HG03432 (cell line): ENCODE data around the gene SPSB4.
"Not testable (repeated sequence)": the region's sequence is repeated elsewhere in the genome, so short reads cannot be mapped to it uniquely, and the experiment has no call there.

Source experiments
- ATAC-seq: cut with Tn5 transposase; IDR thresholded peaks from one replicate; pipeline ENCODE4 v1.9.1; 2021; ENCODE audit warnings: mild to moderate bottlenecking, moderate library complexity; ENCODE audit not compliant: unreplicated experiment

Gene SPSB4

DNA sequence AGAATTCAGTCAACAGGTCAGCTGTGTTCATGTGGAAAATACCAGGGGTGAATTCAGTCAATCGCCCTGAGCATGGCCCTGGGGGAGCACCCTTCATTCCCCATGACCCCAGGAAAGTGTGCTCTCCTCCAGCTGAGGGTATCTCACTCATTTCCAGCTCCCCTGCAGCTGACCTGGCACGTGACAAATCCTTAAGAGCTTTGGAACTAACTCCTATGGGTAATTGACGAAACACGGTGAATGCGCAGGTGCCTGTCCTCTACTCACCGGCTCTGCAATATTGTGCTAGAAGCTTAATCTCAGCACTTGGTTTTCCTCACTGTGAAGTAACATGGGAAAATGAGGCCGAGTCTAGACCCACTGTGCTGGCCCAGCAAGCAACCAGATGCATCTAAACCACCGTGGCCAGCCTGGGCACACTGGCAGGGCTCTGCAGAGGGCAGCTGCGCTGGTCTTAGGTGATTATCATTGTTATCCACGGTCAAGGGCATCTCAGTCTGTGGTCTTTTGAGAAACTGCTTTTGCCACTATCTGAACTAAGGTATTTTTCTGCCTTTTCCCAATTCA lies 63.1 kb downstream of the SPSB4 start:
- ATAC-seq, result no peak

DNA sequence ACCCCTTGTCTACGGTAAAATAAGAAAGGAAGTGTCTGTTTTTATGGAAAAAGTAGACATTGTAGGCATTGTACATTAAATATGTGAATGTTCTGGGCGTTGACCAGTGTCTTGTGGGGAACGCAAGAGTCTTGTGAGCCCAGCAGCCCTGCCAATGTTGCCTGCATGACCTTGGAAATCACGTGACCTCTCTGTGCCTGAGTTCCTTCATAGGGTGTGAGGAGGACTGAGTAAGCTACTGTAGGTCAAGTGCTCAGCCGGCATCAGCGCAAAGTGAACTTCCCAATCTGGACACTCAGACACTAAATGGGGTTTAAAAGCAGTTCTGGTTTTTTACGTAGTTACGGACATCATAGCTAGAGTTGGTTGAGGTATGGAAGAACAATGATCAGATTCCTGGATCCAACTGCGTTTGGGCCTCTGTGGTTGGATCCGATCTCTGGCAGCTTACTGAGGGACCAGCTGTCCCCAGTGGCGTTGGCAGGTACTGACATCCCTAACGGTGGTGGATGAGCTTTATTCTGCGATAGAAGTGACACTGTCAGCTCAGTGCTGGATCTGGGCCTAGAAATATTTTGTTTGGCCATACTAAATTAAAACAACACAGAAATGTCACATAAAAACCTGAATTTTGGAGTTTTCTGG lies 63.8 kb downstream of the SPSB4 start:
- ATAC-seq, result no peak

DNA sequence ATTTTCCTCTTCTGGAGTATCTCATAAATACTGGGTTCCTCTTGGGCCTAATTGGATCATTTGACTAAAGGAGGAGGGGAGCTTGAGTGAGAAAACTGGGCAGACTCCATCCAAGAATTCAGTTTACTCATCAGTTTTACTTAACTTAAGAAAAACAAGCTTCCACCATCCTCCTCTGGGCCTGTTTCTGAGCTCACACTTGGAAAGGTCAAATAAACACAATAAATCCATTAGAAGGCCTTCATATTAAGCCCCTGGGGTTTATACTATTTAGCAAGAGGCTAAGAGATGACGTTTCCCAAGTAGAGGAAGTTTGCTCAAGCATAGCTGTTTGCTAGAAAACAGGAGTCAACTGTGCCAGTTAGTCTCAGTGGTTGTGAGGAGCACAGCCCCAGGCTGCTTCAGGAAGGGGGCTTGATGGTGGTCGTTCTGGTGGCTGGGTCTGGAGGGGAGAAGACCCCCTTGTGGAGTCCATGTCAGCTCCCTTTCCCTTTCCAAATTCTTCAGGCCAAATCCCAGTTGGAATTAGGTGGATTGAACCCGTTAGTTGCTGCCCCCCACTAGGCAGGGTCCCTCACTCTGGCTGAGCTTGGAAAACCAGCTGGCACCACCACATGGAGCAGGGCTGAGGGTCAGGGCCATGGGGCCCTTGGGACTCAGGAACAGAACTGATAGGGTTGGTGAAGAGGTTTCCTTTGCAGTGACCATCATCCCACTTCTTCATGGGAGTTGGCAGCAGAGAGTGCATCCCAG lies 64.8 kb downstream of the SPSB4 start:
- no peak for ATAC-seq

DNA sequence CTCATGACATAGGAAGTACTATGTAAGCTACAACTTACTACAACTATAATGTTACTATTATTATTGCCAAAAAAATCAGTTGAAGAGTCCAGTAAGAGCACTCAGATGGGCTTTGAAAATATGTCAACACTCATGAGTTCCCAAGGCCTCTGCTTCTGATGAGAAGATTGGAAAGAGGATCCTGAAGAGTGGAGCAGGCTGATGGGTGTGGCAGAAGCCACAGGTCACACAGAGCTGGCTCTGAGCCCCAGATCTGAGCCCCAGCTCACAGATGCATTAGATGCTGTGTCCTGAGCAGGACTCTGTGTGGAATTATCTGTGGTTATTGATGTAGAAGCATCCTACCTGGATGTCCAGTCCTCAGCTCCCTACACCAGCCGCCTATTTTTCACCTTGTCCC lies 65.6 kb downstream of the SPSB4 start:
- ATAC-seq, result no peak

DNA sequence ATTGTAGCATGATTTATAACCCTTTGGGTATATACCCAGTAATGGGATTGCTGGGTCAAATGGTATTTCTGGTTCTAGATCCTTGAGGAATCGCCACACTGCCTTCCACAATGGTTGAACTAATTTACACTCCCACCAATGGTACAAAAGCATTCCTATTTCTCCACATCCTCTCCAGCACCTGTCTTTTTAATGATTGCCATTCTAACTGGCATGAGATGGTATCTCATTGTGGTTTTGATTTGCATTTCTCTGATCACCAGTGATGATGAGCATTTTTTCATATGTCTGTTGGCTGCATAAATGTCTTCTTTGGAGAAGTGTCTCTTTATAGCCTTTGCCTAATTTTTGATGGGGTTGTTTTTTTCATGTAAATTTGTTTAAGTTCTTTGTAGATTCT lies 66.8 kb downstream of the SPSB4 start:
- not testable (repeated sequence) for ATAC-seq

DNA sequence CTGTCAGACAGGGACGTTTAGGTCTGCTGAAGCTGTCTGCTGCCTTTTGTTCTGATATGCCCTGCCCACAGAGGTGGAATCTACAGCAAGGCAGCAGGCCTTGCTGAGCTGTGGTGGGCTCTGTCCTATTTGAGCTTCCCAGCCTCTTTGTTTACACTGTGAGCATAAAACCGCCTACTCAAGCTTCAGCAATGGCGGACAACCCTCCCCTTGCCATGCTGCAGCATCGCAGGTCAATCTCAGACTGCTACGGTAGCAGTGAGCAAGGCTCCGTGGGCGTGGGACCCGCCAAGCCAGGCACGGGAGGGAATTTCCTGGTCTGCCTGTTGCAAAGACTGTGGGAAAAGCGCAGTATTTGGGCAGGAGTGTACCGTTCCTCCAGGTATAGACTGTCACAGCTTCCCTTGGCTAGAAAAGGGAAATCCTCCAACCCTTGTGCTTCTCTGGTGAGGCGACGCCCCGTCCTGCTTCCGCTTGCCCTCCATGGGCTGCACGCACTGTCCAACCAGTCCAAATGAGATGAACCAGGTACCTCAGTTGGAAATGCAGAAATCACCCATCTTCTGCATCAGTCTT lies 71.4 kb downstream of the SPSB4 start:
- no peak for ATAC-seq

DNA sequence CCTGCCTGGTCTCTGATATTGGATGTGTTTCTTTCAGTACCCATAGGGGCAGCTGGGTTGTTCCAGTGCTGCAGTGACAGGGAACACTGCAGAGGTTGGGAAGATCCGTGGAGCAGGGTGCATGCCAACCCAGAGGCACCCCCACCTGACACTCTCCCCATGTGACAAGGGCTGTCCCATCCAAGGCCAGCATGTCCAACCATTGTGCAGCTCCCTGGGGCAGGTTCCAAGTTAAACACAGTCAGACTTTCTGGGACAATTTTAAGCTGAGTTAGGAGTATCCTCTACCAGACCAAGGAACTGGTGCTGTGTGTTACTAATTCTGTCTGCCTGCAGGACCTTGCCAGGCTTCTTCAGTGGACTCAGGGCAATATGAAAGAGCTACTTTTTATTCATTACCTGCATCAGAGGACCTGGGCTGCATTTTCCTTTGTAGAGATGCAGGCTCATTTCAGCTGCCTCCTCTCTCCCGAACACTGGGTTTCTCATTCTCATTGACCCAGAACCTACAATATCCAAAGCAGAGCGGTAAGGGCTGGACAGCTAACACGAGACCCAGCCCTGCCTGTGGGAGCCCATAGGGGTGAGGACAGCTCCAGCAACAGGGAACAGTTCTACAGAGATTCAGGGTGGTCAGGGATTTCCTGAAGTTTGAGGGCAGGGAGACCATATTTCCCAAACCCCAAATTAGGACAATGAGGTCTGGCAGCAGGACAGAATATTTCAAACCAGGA lies 72.7 kb downstream of the SPSB4 start:
- no peak for ATAC-seq

DNA sequence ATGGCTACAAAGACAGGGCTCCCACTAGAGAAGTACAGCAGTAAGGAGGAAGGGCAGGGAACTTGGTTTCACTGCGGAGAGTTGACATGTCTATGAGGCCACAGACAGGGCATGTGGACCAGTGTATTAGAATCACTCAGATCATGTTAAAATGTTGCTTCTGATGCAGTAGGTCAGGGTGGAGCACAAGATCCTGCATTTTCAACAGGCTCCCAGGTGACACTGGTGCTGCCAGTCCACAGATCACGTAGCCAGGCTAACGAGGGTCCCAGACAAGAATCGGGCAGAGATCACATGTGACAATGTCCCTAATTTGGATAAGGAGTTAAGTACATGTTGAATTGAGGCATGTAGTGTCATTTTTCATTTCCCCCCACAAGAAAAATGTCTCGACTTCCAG lies 73.6 kb downstream of the SPSB4 start:
- ATAC-seq, result no peak

DNA sequence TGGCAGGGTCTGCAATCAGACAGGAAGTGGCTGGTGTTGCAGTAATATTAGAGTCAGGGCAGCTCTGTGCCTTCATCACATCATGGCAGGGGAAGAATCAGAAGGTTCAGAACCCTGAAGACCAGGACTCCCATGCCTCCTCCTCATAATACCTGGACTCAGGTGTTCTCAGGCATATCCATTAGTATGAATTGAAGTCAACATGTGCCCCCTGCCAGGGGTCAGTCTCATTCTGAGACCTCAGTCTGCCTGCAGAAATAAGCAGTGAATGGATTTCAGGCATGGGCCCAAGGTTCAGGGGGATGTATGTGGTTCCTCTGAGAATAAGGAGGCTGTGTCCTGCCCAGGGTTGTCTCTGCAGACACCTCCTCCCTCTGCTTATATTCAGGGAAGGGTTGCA lies 74.2 kb downstream of the SPSB4 start:
- ATAC-seq, result no peak

DNA sequence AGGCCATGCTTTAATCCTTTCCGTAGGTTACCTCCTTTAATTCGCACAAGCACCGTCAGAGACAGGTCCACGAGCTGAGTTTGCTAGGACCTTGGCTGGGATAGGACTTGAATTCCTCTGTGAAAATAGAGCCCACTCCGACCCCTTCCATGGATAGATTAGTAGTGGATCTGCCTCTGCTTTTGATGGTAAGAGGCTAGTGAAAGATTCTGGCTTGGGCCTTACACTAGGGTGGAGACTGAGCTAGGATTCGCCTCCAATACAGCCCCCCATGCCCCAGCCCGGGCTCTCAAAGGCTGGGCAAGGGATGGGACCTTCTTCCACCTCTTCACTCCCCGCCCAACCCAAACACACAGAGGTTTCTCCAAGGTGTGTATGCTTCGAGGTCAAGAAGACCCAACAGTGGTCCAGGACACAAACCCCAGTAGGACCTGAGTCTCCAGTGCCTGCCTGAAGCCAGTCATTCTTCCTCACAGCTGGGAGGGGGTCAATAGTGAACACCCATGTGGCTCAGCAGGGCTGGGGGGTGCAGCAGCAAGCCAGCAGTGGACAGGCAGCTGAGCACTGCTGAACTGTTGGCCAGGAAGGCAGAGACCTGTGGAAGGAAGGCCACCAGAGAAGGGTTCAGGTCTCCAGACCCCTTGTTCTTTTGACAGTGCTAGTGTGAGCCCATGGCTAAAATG lies 75.7 kb downstream of the SPSB4 start:
- no peak for ATAC-seq

DNA sequence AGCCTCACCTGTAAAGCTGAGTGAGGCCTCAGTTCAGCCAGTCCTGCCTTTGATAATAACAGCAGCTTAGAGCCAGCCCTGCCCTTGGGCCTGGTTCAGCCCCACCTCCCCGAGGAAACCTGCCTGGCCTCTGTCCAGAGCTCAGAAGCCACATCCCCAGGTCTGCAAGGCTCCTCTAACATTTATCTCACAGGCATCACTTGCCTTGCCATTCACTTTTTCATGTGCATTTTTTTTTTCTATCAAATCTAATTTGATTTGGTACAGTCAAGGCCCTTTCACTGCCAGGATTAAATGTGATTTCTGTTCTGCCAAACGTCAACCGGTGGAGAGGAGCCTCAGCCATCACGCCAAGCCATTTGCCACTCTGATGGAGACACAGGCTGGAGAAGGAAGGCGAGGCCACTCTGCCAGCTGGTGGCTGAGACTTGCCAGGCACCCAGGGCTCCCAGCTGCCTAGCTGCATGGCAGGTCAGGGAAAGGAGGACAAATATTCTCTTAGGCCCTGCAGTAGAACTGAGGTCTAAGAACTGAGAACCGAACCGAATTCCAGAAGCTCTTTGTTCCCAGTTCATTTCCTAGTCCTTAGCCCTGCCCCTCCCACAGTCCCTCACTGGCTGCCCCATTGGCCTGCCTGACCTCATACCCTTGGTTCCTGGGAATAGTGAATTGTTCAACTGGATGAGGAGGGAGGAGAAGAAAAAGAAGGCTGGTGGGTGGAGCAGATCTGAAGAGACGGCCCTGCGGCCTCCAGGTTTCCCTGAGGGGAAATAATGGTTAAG lies 76.4 kb downstream of the SPSB4 start:
- ATAC-seq, result no peak

DNA sequence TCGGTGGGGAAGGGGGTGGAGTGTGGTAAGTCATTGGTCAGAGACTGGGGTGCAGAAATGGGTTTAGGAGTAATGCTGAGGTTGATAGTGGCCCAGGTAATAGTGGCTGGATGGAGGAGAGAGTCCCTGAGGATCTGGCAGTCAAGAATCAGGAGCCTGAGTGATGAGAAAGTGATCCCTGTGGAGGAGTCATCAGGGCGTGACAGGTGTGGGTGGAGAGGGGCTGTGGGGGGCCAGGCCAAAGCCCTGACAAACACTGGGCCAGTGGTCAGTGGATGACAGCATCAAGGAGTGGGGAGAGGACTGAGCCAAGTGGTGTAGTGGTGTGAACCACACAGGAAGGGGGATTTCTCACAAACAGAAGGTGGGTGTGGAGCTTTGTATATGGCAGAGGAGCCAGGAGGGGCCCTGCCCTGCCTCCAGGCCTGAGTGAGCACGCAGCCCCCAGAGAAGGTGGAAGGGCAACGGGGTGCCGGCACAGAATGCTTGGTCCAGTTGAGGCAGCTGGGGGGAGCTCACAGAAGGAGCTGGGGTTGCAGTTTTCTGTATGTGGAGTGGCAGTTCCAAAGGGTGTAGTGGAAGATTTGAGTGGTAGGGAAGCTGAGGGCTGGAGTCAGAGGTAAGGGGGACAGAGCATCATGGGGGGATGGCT lies 77.1 kb downstream of the SPSB4 start:
- no peak for ATAC-seq

DNA sequence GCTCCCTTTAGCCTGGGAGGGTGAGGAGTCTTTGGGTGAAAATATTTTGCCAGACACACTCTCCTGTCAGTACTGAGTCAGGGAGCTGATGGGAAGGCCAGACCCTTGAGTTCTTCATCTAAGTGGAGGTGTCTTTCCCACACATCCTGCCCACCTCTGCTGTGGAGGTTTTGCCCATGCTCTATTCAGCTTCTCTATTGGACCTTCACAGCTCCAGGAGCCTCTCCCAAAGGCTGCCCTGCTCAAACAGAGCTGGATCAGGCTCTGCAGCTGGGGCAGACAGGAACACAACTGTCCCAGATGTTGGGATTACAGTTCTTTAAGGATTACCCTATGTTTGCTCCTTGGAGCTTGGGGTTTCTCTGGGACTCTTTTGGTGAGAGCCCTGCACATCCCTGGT lies 77.9 kb downstream of the SPSB4 start:
- no peak for ATAC-seq

DNA sequence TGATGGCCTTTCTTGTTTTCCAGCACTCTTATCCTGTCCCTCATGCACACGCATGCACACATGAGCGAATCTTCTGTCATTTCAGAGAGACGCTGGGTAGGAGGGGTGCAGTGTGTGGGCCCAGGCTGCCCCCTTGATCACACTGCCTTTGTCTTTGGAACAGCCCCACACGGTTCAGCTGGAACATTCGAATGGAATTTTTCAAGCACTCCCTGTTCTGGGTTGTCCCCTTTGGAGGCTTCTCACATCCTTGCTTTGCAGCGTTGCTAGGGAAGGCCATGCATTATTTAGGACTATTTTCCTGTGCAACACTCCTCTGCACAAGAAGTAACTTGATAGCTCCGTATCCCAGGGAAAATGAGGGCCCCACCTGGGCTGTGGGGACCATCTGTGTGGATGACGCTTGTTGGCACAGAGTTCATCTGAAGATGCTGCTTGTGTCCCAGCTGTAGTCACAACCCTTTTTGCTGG lies 78.4 kb downstream of the SPSB4 start:
- ATAC-seq, result no peak

DNA sequence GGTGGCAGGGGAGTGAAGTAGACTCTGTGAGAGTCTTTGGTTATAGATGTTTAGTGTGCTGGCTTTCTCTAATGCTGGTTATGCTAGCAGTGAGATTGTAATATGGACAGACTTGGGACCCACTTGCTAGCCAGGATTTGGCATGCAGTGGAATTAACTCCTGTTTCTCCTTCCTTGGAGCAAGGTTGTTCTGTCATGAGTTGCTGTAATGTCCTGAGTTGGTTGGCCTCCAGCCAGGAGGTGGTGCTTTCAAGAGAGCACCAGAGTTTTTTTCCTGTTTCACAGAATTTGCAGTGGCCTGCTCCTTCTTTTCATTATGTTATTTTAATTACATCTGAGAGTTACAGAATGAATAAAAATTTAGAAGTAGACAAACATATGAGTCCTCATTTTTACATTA lies 92.4 kb downstream of the SPSB4 start:
- no peak for ATAC-seq

DNA sequence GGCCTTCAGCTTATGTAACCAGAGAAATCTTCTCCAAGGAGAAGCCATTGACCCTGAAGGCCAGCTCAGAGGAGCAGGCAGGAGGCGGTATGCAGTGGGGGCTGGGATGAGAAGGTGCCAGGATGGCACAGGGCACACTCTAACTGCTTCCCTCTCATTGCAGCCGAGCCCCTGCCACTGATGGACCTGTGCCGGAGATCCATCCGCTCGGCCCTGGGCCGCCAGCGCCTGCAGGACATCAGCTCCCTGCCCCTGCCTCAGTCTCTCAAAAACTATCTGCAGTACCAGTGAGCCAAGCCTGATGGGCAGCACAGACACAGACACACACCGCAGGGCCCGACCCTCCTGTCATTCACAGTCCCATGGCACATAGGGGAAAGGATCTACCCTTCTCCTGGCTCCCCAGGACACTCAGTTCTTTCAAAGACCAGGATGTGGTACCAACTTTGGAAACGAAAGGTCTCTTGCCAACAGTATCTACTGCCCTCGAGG lies 95.9 kb downstream of the SPSB4 start:
- no peak for ATAC-seq

DNA sequence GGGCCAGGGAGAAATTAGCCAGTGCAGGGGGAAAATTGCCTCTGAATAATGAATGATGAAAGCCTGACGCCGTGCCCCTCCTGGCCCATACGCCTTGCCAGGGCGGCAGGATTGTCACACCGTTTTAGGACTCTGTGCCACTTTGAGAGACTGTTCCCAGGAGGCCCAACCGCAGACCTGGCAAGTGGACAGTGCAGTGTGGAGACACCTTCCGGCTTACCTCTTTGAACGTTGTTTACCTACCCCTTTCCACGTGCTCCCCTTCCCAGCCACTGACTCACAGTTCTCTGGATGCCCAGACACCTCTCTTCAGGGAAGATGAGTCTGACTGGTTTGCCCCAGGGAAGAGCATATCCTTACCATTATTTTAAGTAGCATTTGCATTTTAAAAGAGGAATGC lies 96.5 kb downstream of the SPSB4 start:
- no peak for ATAC-seq

DNA sequence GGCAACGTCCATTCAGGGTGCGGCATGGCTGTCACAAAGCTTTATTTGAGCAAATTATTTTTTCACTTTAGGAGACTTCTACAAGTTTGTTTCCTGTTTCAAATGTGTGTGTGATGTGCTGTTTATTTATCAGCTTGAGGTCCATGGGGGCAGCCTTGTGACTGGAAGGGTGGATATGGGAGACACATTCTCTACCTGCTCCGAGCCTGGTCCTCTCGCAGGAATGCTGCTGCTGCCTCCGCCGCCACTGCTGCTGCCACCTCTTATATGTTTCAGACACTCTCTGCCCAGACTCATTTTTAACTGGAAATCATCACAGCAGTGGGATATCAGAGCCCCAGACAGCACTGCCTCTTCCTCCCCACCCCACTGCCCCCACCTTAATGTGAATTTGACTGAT lies 97.0 kb downstream of the SPSB4 start:
- ATAC-seq, result no peak

DNA sequence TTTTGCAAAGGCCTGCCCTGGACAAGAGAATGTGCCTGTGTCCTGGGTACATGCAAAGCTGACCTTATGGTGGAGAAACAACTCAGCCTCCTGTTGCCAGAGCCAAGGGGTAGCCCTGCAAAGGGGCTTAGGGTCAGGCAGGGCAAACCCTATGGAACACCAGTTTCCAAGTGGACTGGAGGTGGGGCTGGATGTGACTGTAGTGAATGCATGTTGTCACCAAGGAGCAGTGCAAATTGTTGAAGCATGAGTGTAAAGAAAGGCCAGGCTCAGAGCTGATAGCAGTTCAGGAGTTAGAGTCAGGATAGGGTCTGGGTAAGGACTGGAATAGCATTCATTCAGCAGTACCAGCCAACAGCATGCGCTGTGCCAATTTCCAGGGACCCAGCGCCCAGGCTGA lies 97.6 kb downstream of the SPSB4 start:
- ATAC-seq, result no peak
